Left cardiac atrium (tissue), 4 donors: ENCODE data around the gene C5orf24. TPM values are rescaled to one million over a fixed set of nuclear protein-coding genes. Genes with fewer than 3 reads are reported as not detected.
"Not testable (repeated sequence)": the region's sequence is repeated elsewhere in the genome, so short reads cannot be mapped to it uniquely, and the experiment has no call there.

Experiments used
- ATAC-seq, 2 donors: fragments of 200-7000 bp; cut with Tn5 transposase; one replicate each; pipeline ENCODE4 v1.9.1; 2020; ENCODE audit warnings: mild to moderate bottlenecking in 2 of 2, moderate library complexity in 2 of 2
- DNase-seq: peaks from one replicate; pipeline ENCODE4 v3.0.0-alpha.2; 2020
- intact Hi-C, 2 donors: fragments of 100-400 bp; cut with DNase I; formaldehyde crosslinking; loops; one replicate each; pipeline versions ENCODE4 v1.14.1 to v1.15.1; 2022 to 2023
- long read RNA-seq: library from polyadenylated mRNA; unstranded; transcript quantifications from one replicate; pipeline ENCODE4 v2.0.0, GENCODE V29; 2021
- total RNA-seq, 2 donors: library from RNA; stranded (reverse); fragmentation: NEBNext Ultra II Directional; extraction: Animal tissue kit (Norgen Biotek cat#: 25700); gene quantifications; one replicate each; pipeline ENCODE4 v1.2.1, GENCODE V29; 2021
- donor health status: DM: no; HTN: yes; CAD: no.
- donor health status: DM: no; HTN: yes; CAD: no; lungs with severe emphysema.
- donor health status: DM: yes; HTN: yes; CAD: no.
- donor health status: Dilated cardiomyopathy.

C5orf24 gene
- 10 to 100 TPM; 27.9 to 31.1 TPM for total RNA-seq
- long read RNA-seq, full-length matches to known transcripts, result 13 of 22 reads
- long read RNA-seq, partial matches to known transcripts, result 0 of 22 reads
- long read RNA-seq, other reads (novel, unspliced or antisense), result 9 of 22 reads

- ATAC-seq (peak; percentile 99), DNase-seq (peak; percentile 95)
- intact Hi-C loops, result loop anchor here in 1 of 2 donors (2.0 kb wide), 1 partner anchor 59 kb away; the partner anchor contains the start of gene PCBD2
Measured at GRCh38 chr5:134845852-134846640, at the start of gene C5orf24. TSS of gene C5orf24 (plus strand) at chr5:134845968. CDS start at chr5:134854901, 8,933 bp downstream.

GRCh38 chr5:134798468-134798867 lies 47.3 kb upstream of the C5orf24 start:
- intact Hi-C loops, result no loop called here
- ATAC-seq (no peak), DNase-seq (no peak)

GRCh38 chr5:134803821-134804220 lies 41.9 kb upstream of the C5orf24 start:
- ATAC-seq, result no peak
- intact Hi-C loops, result loop anchor here in 1 of 2 donors (10.0 kb wide), 1 partner anchor 129 kb away; no protein-coding TSS in a partner anchor
- DNase-seq, result no peak

GRCh38 chr5:134813407-134813806 lies 32.4 kb upstream of the C5orf24 start:
- ATAC-seq, result no peak
- no peak for DNase-seq
- intact Hi-C loops, result no loop called here

GRCh38 chr5:134813827-134814226 lies 31.9 kb upstream of the C5orf24 start:
- no peak for ATAC-seq
- DNase-seq, result no peak
- intact Hi-C loops, result no loop called here

- ATAC-seq (no peak), DNase-seq (no peak)
- intact Hi-C loops, result no loop called here
Measured at GRCh38 chr5:134817006-134817405, 28.8 kb upstream of the C5orf24 start.

- ATAC-seq, result no peak
- intact Hi-C loops, result no loop called here
Measured at GRCh38 chr5:134818776-134819175, 27.0 kb upstream of the C5orf24 start.

GRCh38 chr5:134819407-134819963 lies 26.3 kb upstream of the C5orf24 start:
- DNase-seq, result no peak
- ATAC-seq, result no peak
- intact Hi-C loops, result no loop called here

More at GRCh38 chr5:134818776-134819175, 27.0 kb upstream of the C5orf24 start:
- no peak for DNase-seq

GRCh38 chr5:134821841-134822240 lies 23.9 kb upstream of the C5orf24 start:
- intact Hi-C loops, result no loop called here
- ATAC-seq (no peak), DNase-seq (no peak)

- intact Hi-C loops, result no loop called here
- ATAC-seq (no peak), DNase-seq (no peak)
Measured at GRCh38 chr5:134824681-134825080, 21.1 kb upstream of the C5orf24 start.

- intact Hi-C loops, result no loop called here
- ATAC-seq (no peak), DNase-seq (no peak)
Measured at GRCh38 chr5:134825212-134825611, 20.6 kb upstream of the C5orf24 start.

- intact Hi-C loops, result no loop called here
- no peak for ATAC-seq
- no peak for DNase-seq
Measured at GRCh38 chr5:134833340-134834032, 12.3 kb upstream of the C5orf24 start.

GRCh38 chr5:134835623-134836022 lies 10.1 kb upstream of the C5orf24 start:
- intact Hi-C loops, result no loop called here

GRCh38 chr5:134837530-134838181 lies 8.1 kb upstream of the C5orf24 start:
- intact Hi-C loops, result no loop called here
- ATAC-seq (peak in 1 of 2 donors; percentile 42), DNase-seq (no peak)

More at GRCh38 chr5:134835623-134836022, 10.1 kb upstream of the C5orf24 start:
- ATAC-seq (no peak), DNase-seq (no peak)

- ATAC-seq, intact Hi-C loops, DNase-seq: not testable (repeated sequence)
Measured at GRCh38 chr5:134838361-134838760, 7.4 kb upstream of the C5orf24 start.

GRCh38 chr5:134840811-134841210 lies 5.0 kb upstream of the C5orf24 start:
- intact Hi-C loops, result no loop called here
- ATAC-seq (no peak), DNase-seq (no peak)

GRCh38 chr5:134844252-134844651 lies 1.5 kb upstream of the C5orf24 start:
- no peak for ATAC-seq
- intact Hi-C loops, result no loop called here
- DNase-seq, result no peak

- peak in 1 of 2 donors; percentile 2 for ATAC-seq
- DNase-seq, result no peak
- intact Hi-C loops, result no loop called here
Measured at GRCh38 chr5:134845335-134845851, 375 bp upstream of the C5orf24 start.

- DNase-seq (no peak), ATAC-seq (peak in 1 of 2 donors; percentile 9)
Measured at GRCh38 chr5:134846641-134846960, 833 bp downstream of the C5orf24 start.

More at GRCh38 chr5:134846641-134846960, 833 bp downstream of the C5orf24 start:
- intact Hi-C loops, result loop anchor here in 1 of 2 donors (2.0 kb wide), 1 partner anchor 58 kb away; the partner anchor contains the start of gene PCBD2
